Fibroblast of lung (primary cell): ENCODE results near the gene ZNF750.

Source experiments
- CTCF ChIP-seq, 2 donors: IDR thresholded peaks in 1 of 2; conservative IDR thresholded peaks in 1 of 2; 1 replicate in 1 of 2; 2 replicates in 1 of 2; pipeline ENCODE4 v1.5.1; 2011 to 2012; ENCODE audit warnings: low read length in 2 of 2, control low read depth in 1 of 2, inconsistent platforms in 1 of 2, low read depth in 1 of 2, mild to moderate bottlenecking in 1 of 2
- EZH2 ChIP-seq: IDR thresholded peaks from 2 replicates; pipeline ENCODE4 v1.5.1; 2012; ENCODE audit warnings: low read length, control low read depth, mild to moderate bottlenecking; ENCODE audit errors: missing control alignments

- TF ChIP-seq CTCF (conservative IDR thresholded peaks at IDR 0.05 in 1 of 2, IDR thresholded peaks at IDR 0.05 in 1 of 2; ENCODE audit: low read depth in 1 of 2, low read length in 2 of 2) (no peak), EZH2 (no peak)
Observed at GRCh38 chr17:82820278-82821251, 19.3 kb downstream of the ZNF750 start.
